ENCODE measurements around the gene STEAP3.

The STEAP3 gene

DNA sequence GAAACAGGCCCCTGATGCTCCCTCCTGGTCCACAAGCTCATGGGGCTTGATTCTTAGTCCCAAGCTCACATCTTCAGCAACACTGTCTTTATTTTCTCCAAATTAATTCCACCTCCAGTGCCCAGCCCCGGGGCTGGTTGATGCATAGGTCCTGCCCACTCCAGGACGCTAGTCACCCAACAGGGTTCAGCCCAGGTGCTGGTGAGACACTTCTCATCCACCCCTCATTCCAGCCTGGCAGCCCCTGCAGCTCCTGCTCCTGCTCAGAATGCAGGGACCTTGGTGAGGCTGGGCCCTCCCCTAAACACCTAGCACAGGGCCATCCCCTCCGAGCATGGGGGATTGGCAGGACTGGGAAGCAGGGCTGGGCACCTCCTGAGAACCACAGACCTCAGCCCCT, 25.7 kb downstream of the STEAP3 start:
- no peak for FAIRE-seq

- FAIRE-seq: no peak
These were observed 26.5 kb downstream of the STEAP3 start for GRCh38 chr2:119249855-119250717.

DNA sequence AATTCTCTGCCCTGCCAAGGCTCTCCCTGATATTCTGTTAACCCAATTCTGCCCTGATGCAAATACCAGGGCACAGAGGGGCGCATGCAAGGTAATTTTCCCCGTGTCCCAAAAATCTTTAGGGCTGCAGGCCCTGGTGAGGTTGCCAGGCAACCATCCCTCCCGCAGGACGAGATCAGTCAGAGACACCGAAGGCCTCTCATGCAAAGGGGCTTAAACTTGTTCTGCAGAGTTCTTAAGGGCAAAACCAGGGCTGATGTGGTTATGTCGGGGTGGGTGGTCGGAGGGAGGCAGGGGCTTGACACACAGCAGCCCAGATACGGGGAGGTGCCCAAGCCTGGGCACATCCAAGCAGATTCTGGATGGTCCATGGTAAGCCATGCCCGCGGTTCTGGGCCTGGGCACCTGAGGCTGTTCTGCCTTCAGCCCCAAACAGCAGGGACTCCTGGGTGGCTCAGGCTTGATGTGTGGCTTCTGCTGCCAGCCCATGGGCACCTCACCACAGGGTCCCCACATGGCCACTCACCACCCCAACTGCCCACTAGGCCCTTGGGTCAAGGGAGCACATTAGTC, 27.2 kb downstream of the STEAP3 start:
- no peak for FAIRE-seq

GRCh38 chr2:119251652-119252051, 28.0 kb downstream of the STEAP3 start:
- no peak for FAIRE-seq

GRCh38 chr2:119252186-119253113, 28.8 kb downstream of the STEAP3 start:
- no peak for FAIRE-seq

DNA sequence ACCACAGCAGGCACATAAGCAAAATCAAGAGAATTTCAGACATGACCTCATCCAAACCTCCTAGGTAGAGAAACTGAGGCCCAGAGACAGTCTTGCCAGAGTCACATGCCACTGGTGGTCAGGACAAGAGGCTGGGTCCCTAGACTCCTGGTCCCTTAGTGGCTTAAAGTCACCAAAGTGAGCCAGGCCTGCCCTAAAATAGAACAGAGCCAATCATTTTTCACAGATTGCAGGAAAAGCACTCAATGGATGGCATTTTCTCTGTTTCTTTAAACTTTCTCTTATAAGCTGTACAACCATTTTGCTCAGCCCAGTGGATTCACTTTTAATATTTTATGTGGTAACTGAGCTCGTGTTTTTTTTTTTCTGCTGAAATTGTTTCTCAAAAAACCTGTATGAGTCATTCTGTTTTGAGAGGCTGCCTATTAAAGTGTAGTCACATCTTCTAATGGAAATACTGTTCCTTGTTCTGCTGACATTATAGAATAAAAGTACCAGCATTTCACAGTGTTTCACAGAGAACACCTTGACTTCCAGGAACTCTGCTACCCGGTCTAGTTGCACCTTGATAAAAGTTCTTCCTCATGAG, 29.6 kb downstream of the STEAP3 start:
- FAIRE-seq: no peak

DNA sequence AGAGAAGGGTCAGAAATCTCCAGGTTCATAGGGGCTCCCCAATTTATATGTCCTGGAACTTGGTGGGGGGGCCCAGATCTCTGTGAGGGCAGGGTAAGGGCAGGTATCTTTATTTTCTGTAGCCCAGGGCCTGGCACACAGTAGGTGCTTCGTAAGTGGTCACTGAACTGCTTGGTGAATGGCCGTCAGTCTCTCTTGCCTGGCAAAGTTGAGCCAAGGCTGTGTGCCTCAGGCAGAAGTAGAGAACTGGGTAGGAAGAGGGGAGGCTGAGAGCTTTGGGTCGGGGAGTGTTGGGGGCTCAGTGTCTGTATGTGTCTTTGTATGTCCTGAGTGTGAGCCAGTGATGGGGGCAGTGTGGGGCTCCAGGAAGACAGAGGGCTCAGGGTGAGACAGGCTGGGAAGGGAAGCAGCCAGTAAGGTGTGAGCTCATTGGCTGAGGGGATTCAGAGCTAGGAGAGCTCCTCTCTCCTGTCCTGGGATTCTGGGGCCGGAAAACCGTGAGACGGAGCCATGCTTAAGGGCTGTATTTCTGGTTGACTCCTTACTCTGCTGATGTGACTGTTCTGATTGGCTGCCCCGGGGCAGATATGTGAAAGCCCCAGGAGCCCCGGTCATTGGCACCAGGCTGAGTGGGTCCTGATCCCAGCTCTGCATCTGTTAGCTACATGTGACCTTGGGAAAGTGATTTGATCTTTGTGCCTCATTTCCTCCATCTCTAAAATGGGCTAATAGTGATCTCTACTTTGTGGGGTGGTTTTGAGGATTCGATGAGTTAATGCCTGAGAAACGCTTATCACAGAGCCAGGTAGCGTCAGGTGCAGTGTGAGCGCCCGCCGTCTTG, 30.3 kb downstream of the STEAP3 start:
- no peak for FAIRE-seq

DNA sequence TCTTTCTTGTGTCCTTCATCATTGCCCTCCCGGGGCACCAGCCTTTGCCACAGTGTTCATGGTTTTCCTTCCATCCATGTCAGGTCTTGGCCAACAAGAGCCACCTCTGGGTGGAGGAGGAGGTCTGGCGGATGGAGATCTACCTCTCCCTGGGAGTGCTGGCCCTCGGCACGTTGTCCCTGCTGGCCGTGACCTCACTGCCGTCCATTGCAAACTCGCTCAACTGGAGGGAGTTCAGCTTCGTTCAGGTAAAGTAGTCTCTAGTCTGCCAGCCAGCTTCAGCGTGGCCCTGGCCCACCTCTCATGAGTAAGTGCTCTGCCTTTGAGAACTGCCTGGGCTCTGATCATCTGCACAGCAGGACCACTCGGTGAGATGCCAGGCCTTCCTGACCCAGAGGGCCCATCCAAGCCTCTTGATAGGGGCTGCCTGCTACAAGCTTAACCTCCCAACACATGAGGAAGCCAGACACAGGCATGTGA, 31.0 kb downstream of the STEAP3 start:
- FAIRE-seq: no peak

- no peak for FAIRE-seq
These were observed 32.3 kb downstream of the STEAP3 start for GRCh38 chr2:119255760-119256581.

DNA sequence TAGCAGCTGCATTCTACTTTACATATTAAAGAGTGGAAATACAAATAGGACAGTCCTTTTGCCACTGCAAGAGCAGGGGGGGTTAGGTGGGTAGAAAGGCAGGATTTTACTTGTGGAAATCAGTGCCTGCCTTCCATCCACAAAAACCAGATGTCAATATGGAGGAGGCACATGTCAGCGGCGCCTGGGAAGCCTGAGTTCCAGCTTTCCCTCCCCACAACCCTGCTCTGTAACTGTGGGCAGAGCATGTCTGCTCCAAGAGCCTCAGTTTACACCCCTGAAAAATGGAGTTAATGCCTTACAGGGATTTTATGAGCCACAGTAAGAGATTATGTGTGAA, 32.9 kb downstream of the STEAP3 start:
- FAIRE-seq: no peak

DNA sequence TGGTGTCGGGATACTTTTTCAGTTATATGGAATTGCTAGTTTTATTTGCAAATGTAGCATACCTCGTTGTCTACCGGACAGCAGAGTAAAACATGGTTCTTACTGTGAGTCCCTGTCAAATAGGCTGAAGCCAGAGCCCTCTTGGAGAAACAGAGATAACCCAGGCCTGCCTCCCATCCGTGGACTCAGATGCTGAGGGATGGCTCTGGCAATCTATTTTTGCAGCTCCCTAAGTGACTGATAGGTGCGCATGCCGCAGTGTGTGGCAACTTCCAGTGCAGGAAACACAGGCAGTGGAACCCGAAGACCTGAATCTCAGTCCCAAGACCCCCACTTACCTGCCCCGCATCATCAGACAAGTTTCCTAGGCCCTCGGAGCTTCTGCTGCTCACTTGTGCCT, 33.6 kb downstream of the STEAP3 start:
- no peak for FAIRE-seq

DNA sequence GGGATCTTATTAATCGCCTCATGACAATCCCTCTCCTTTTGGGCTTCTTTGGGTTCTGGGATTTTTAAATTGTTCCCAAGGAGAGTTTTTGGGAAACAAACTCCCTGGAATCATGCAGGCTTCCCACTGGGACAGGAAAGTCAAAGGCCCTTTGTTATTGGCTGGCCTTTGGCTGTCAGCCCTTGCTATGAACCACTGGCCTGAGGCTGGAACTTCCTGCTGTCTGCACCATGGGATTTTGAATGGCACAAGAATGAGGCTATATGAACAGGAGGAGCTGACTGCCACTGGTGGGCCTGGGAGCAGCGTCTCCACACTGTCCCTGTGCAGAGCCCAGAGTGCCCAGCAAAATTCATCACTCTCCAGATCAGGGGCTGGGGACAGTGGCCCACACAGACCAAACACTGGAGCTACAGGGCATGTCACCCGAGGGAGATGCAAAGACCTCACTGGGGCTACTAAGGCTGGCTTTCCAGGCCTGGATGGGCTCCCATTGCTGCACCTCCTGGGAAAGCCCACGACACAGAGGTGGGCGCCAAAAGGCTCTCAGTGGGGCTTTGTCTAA, 35.7 kb downstream of the STEAP3 start:
- FAIRE-seq: no peak

DNA sequence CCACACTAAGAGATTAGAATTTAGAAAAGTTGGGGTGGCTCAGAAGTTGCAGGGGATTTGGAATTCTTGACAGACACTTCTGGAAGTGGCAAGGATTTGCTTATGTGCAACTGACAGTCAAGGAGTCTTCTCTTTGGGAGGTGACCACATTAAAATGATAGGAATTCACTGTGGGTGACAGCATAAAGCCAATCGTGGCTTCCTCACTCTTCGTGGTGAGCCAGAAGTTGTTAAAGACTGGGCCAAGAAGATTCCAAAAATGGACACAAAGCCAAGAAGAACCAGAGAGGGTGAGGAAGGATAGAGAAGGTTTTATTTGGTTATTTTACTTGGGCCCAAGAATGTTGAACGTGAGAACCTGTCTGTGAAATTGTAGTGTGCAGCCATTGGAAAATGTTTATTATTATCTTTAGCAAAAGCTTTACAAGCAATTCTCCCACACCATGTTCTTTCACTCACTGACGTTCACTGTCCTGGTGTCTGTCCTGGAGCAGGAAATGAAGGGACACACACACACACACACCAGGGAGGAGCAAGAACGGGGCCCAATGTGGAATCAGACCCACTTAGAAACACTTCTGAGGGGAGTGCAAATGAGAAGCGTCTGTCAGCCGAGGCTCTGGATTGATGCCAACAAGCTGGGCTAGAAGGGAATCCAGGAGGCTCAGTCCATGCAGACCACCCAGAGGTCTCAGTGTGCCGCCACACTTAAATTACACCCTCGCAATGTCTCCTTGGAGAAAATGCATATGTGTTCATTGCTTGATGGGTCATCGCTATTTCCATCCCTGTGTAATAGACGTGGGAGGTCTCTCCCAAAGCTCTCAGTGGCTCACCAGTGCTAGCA, 37.2 kb downstream of the STEAP3 start:
- no peak for FAIRE-seq

DNA sequence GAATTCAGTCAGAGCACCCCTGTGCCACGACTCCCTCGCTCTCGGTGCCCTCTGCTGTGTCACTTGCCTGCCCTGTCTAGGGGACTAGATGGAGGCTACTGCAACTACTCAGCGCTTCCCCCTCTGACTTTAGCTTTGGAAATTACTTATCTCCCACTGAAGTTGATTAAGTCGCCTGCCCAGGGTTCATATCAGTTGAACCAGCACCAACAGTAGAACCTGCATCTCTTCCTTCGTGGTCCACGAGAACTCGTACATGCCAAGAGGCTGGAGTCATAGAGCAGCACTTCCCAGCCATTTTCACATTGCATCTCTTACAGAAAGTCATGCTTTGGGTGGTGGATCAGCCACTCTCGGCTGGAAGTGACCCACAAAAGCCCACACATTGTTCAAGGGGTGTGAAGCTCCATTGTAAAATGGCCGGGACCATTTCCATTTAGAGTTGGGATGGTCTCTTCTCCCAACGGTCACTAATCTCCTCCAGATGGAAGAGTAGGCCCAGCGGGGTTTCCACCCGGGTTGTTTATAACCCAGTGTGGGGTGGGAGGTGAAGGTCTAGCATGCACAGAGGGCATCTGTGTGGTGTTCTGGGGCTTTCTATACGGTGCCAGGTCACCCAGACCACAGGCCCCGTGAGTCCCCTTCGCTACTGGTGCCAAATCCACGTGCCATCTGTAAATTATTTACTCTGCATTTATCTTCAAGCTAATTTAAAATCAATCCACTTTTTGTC, 38.0 kb downstream of the STEAP3 start:
- no peak for FAIRE-seq

GRCh38 chr2:119263025-119263424, 39.4 kb downstream of the STEAP3 start:
- no peak for FAIRE-seq

- FAIRE-seq: no peak
These were observed 40.0 kb downstream of the STEAP3 start for GRCh38 chr2:119263656-119264055.

DNA sequence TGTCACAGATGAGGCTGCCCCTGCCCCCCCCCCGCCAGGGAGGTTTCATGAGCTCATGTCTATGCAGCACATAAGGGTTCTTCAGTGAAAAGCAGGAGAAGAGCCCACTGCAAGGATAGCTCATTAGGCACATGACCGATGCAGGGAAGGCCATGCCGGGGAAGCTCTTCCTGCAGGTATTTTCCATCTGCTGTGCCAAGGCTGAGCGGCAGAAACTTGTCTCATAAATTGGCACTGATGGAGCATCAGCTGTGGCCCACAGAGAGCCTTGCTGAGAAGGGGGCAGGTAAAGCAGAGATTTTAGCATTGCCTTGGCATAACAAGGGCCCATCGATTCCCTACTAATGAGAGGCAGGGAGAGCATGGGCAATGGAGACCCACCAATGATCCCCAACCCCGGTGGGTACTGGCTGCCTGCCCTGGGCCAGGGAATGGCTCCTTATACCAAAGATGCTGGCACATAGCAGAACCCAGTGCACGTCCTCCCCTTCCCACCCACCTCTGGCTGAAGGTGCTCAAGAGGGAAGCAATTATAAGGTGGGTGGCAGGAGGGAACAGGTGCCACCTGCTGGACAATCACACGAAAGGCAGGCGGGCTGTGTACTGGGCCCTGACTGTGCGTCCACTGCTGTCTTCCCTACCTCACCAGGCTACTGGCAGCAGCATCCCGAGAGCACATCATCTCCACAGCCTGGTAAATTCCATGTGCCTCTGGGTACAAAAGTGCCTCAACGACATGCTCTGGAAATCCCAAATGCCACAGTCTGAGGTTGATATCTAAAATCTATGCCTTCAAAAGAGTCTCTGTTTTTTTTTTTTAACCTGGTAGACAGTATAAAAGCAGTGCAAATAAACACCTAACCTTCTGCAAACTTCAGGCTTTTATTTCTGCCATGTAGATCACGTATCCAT, 41.4 kb downstream of the STEAP3 start:
- FAIRE-seq: no peak

GRCh38 chr2:119265693-119266066, 42.0 kb downstream of the STEAP3 start:
- no peak for FAIRE-seq

Data from colon (tissue), 2 donors.